Stimulated activated CD4-positive, alpha-beta T cell treated with anti-CD3 and anti-CD28 coated beads, Interleukin-2, amount 100 ng/mL, for 4 hours (primary cell): ENCODE data around the gene GPRIN1.
"Not testable (repeated sequence)": the region's sequence is repeated elsewhere in the genome, so short reads cannot be mapped to it uniquely, and the experiment has no call there.

Experiments
- DNase-seq: peaks from one replicate; pipeline ENCODE4 v3.0.0-alpha.2; 2020; ENCODE audit warnings: low read depth

GPRIN1 gene

GRCh38 chr5:176574297-176574591 lies 35.7 kb downstream of the GPRIN1 start:
- DNase-seq: no peak

GRCh38 chr5:176573564-176574296 lies 36.2 kb downstream of the GPRIN1 start:
- peak; percentile 65 for DNase-seq

- no peak for DNase-seq
Observed at GRCh38 chr5:176570044-176570443, 39.9 kb downstream of the GPRIN1 start.

- DNase-seq: no peak
Observed at GRCh38 chr5:176568657-176569056, 41.3 kb downstream of the GPRIN1 start.

- DNase-seq: no peak
Observed at GRCh38 chr5:176565760-176566288, 44.1 kb downstream of the GPRIN1 start.

GRCh38 chr5:176564002-176564401 lies 46.0 kb downstream of the GPRIN1 start:
- DNase-seq: no peak

GRCh38 chr5:176562189-176562588 lies 47.8 kb downstream of the GPRIN1 start:
- no peak for DNase-seq

- no peak for DNase-seq
Observed at GRCh38 chr5:176561259-176561658, 48.7 kb downstream of the GPRIN1 start.

GRCh38 chr5:176560364-176560763 lies 49.6 kb downstream of the GPRIN1 start:
- no peak for DNase-seq

- no peak for DNase-seq
Observed at GRCh38 chr5:176559683-176560082, 50.3 kb downstream of the GPRIN1 start.

- DNase-seq: no peak
Observed at GRCh38 chr5:176557846-176558245, 52.1 kb downstream of the GPRIN1 start.

- no peak for DNase-seq
Observed at GRCh38 chr5:176553260-176554085, 56.5 kb downstream of the GPRIN1 start.

- DNase-seq: no peak
Observed at GRCh38 chr5:176552332-176552869, 57.6 kb downstream of the GPRIN1 start.

GRCh38 chr5:176550937-176551336 lies 59.0 kb downstream of the GPRIN1 start:
- not testable (repeated sequence) for DNase-seq

GRCh38 chr5:176550275-176550831 lies 59.6 kb downstream of the GPRIN1 start:
- DNase-seq: no peak

GRCh38 chr5:176549871-176550270 lies 60.1 kb downstream of the GPRIN1 start:
- DNase-seq: no peak

- no peak for DNase-seq
Observed at GRCh38 chr5:176548967-176549444, 61.0 kb downstream of the GPRIN1 start, which contains the start of gene CDHR2. TSS of gene CDHR2 (plus strand) at chr5:176549342. CDS start at chr5:176565353, 16,011 bp downstream.

- DNase-seq: no peak
Observed at GRCh38 chr5:176547802-176548201, 62.2 kb downstream of the GPRIN1 start.
